GM23338 (cell line): ENCODE data around the gene CCDC184. TPM values are rescaled to one million over a fixed set of nuclear protein-coding genes. Genes with fewer than 3 reads are reported as not detected.

ENCODE experiments used
- ATAC-seq: fragments of 200-7000 bp; cut with Tn5 transposase; 3 replicates; pipeline ENCODE4 v1.9.1; 2020
- DNase-seq: peaks from one replicate; pipeline ENCODE4 v3.0.0-alpha.2; 2015; ENCODE audit warnings: low spot score
- H2AFZ ChIP-seq: fragments of 200-600 bp; sonication (generic); 2 replicates; pipeline ENCODE4 v1.8.0; 2016; ENCODE audit warnings: antibody characterized with exemption, mild to moderate bottlenecking, moderate library complexity
- H3F3A ChIP-seq: fragments of 200-600 bp; sonication (generic); replicated peaks from 2 replicates; pipeline ENCODE4 v1.8.0; 2017; ENCODE audit warnings: antibody characterized with exemption, mixed run types, low read depth
- H3K27ac ChIP-seq: fragments of 200-600 bp; sonication (generic); 2 replicates; pipeline ENCODE4 v1.6.1; 2016; ENCODE audit warnings: low read depth
- H3K27me3 ChIP-seq: fragments of 200-600 bp; sonication (generic); 2 replicates; pipeline ENCODE4 v1.8.0; 2016; ENCODE audit warnings: mild to moderate bottlenecking, mixed run types, moderate library complexity; ENCODE audit not compliant: insufficient read depth
- H3K36me3 ChIP-seq: fragments of 200-600 bp; sonication (generic); 2 replicates; pipeline ENCODE4 v1.8.0; 2016; ENCODE audit warnings: mild to moderate bottlenecking; ENCODE audit not compliant: insufficient read depth
- H3K4me1 ChIP-seq: fragments of 200-600 bp; sonication (generic); 2 replicates; pipeline ENCODE4 v1.8.0; 2016; ENCODE audit warnings: mild to moderate bottlenecking, moderate library complexity; ENCODE audit not compliant: insufficient read depth
- H3K4me2 ChIP-seq: fragments of 200-600 bp; sonication (generic); 2 replicates; pipeline ENCODE4 v1.7.1; 2017; ENCODE audit warnings: mixed run types
- H3K4me3 ChIP-seq: fragments of 200-600 bp; sonication (generic); 2 replicates; pipeline ENCODE4 v1.6.1; 2016; ENCODE audit warnings: mixed run types
- H3K79me2 ChIP-seq: fragments of 200-600 bp; sonication (generic); replicated peaks from 2 replicates; pipeline ENCODE4 v1.8.0; 2017; ENCODE audit warnings: mild to moderate bottlenecking; ENCODE audit not compliant: insufficient read depth
- H3K9me2 ChIP-seq: fragments of 200-600 bp; sonication (generic); 2 replicates; pipeline ENCODE4 v1.8.0; 2017; ENCODE audit not compliant: insufficient read depth
- H4K20me1 ChIP-seq: fragments of 200-600 bp; sonication (generic); replicated peaks from 2 replicates; pipeline ENCODE4 v1.8.0; 2017; ENCODE audit warnings: mild to moderate bottlenecking; ENCODE audit not compliant: insufficient read depth
- H3K27ac Mint-ChIP-seq: 2 replicates; pipeline ENCODE4 v1.8.0; 2020; ENCODE audit warnings: inconsistent platforms, mild to moderate bottlenecking, moderate library complexity, mixed read lengths
- H3K27me3 Mint-ChIP-seq: 3 replicates; pipeline ENCODE4 v1.8.0; 2022; ENCODE audit warnings: low read depth, mild to moderate bottlenecking, moderate library complexity, mixed read lengths, inconsistent platforms; ENCODE audit not compliant: insufficient read depth, poor library complexity
- H3K36me3 Mint-ChIP-seq: 3 replicates; pipeline ENCODE4 v1.8.0; 2021; ENCODE audit warnings: low read depth, mild to moderate bottlenecking, inconsistent platforms, moderate library complexity, mixed read lengths
- H3K4me1 Mint-ChIP-seq: 3 replicates; pipeline ENCODE4 v1.8.0; 2020; ENCODE audit warnings: mild to moderate bottlenecking, inconsistent platforms, mixed read lengths
- H3K4me3 Mint-ChIP-seq: 3 replicates; pipeline ENCODE4 v1.8.0; 2021; ENCODE audit warnings: moderate library complexity, mild to moderate bottlenecking, inconsistent platforms, mixed read lengths
- H3K9me3 Mint-ChIP-seq: 3 replicates; pipeline ENCODE4 v1.8.0; 2020; ENCODE audit warnings: moderate library complexity, mild to moderate bottlenecking, inconsistent platforms, mixed read lengths
- CREB1 ChIP-seq: fragments of 250-450 bp; sonication (Bioruptor Pico); IDR thresholded peaks from 2 replicates; pipeline ENCODE4 v1.5.0; 2020; ENCODE audit warnings: low read depth, mild to moderate bottlenecking, moderate library complexity
- CTCF ChIP-seq, 2 experiments: fragments of 200-600 bp in 1 of 2; sonication (generic) in 1 of 2; conservative IDR thresholded peaks; 2 replicates each; pipeline versions ENCODE4 v1.5.1 to v1.6.1; 2016 to 2017; ENCODE audit warnings: antibody characterized with exemption in 2 of 2, low read depth in 2 of 2, mild to moderate bottlenecking in 2 of 2, moderate library complexity in 1 of 2
- EZH2phosphoT487 ChIP-seq: fragments of 200-600 bp; sonication (generic); IDR thresholded peaks from one replicate; pipeline ENCODE4 v1.8.1; 2018; ENCODE audit warnings: antibody characterized with exemption; ENCODE audit not compliant: unreplicated experiment
- JUNB ChIP-seq: IDR thresholded peaks from one replicate; pipeline ENCODE4 v1.6.1; 2016; ENCODE audit warnings: antibody characterized with exemption; ENCODE audit not compliant: unreplicated experiment
- NANOG ChIP-seq: IDR thresholded peaks from 2 replicates; pipeline ENCODE4 v1.6.1; 2016; ENCODE audit warnings: antibody characterized with exemption, borderline replicate concordance
- POLR2AphosphoS5 ChIP-seq: IDR thresholded peaks from 2 replicates; pipeline ENCODE4 v1.6.1; 2016; ENCODE audit warnings: antibody characterized with exemption, low read depth
- STAT1 ChIP-seq: IDR thresholded peaks from one replicate; pipeline ENCODE4 v1.6.1; 2016; ENCODE audit warnings: antibody characterized with exemption; ENCODE audit not compliant: unreplicated experiment
- ZNF114 ChIP-seq: fragments of 250-450 bp; sonication (Bioruptor Pico); IDR thresholded peaks from 2 replicates; pipeline ENCODE4 v1.5.0; 2020; ENCODE audit warnings: mild to moderate bottlenecking, moderate library complexity
- ZNF331 ChIP-seq: fragments of 250-450 bp; sonication (Bioruptor Pico); IDR thresholded peaks from 2 replicates; pipeline ENCODE4 v1.5.0; 2020; ENCODE audit warnings: low read depth, mild to moderate bottlenecking, moderate library complexity
- ZNF462 ChIP-seq: fragments of 250-450 bp; sonication (Bioruptor Pico); IDR thresholded peaks from 2 replicates; pipeline ENCODE4 v1.5.0; 2020; ENCODE audit warnings: mild to moderate bottlenecking, moderate library complexity
- polyA plus RNA-seq: library from polyadenylated mRNA; unstranded; fragments of >200 nt; fragmentation: Nextera tagmentation; extraction: Ambion mirVana; gene quantifications from 2 replicates; pipeline ENCODE4 v1.2.1, GENCODE V29; 2016
- total RNA-seq: library from RNA; depleted of rRNA; stranded (reverse); fragments of >200 nt; shearing (Covaris generic); gene quantifications from 2 replicates; pipeline ENCODE4 v1.2.3, GENCODE V29; 2014
- TF ChIP-seq, protein P1 (sequence below): IDR thresholded peaks from 2 replicates; pipeline ENCODE4 v1.6.1; 2016; ENCODE audit warnings: antibody characterized with exemption

CCDC184 gene
- total and polyA plus RNA-seq, 2 experiments from 2014 or later, result 1.8 to 2.8 TPM

DNA sequence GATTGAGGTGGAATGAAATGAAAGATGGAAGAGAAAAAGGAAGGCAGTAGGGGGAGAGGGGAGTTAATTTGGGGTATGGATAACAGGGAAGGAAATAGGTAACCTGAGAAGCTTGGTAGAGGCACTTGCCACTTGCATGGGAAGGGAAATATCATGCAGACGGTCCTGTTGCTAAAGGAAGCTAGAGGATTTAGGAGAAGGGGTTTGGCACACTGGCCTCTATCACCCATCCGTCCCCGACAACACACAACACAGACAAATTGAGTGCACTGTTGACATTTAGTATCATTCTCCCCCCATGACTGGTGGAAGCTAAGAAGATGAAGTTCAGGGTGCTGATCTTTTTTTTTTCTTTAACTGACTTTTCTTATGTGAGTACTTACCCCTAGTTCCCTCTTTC, 17.6 kb downstream of the CCDC184 start (continued):
- TF ChIP-seq, protein P1, sequence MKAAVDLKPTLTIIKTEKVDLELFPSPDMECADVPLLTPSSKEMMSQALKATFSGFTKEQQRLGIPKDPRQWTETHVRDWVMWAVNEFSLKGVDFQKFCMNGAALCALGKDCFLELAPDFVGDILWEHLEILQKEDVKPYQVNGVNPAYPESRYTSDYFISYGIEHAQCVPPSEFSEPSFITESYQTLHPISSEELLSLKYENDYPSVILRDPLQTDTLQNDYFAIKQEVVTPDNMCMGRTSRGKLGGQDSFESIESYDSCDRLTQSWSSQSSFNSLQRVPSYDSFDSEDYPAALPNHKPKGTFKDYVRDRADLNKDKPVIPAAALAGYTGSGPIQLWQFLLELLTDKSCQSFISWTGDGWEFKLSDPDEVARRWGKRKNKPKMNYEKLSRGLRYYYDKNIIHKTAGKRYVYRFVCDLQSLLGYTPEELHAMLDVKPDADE, result no peak
- TF ChIP-seq ZNF331 (CRISPR knock-in tag) (no peak), ZNF114 (CRISPR knock-in tag) (no peak)

GRCh38 chr12:48201516-48201915, 18.1 kb downstream of the CCDC184 start:
- peaks cover 10% of the 10 kb centered on the region; the same call in 2 of the 3 replicates for H3K4me1 Mint-ChIP-seq
- H3K27ac Mint-ChIP-seq, result no peak overlapping the region
- TF ChIP-seq NANOG, result no peak
- TF ChIP-seq STAT1, result no peak
- TF ChIP-seq ZNF462, result no peak
- TF ChIP-seq, protein P1, result no peak
- no peak for TF ChIP-seq EZH2phosphoT487
- no peak for TF ChIP-seq CREB1 (CRISPR knock-in tag)
- TF ChIP-seq ZNF331 (CRISPR knock-in tag), result no peak
- no peak for TF ChIP-seq POLR2AphosphoS5
- no peak for TF ChIP-seq CTCF (conservative IDR thresholded peaks at IDR 0.05; ENCODE audit: low read depth in 2 of 2)
- TF ChIP-seq ZNF114 (CRISPR knock-in tag), result no peak
- no peak for TF ChIP-seq JUNB
- Histone ChIP-seq H3K9me2 (no peaks in the 10 kb centered on the region), H3K79me2 (no peaks in the 10 kb centered on the region), H3K36me3 (0 out of 2 replicates have a peak, but pooled peaks cover 9% of the 10 kb centered on the region), H3K27me3 (peaks cover 59% of the 10 kb centered on the region), H3F3A (no peaks in the 10 kb centered on the region), H3K27ac (no peak overlapping the region), H3K4me2 (no peak overlapping the region), H3K4me3 (no peak overlapping the region), H4K20me1 (no peaks in the 10 kb centered on the region), H2AFZ (no peak overlapping the region), H3K4me1 (peaks cover 8% of the 10 kb centered on the region)
- DNase-seq, result no peak
- peaks cover 49% of the 10 kb centered on the region for H3K27me3 Mint-ChIP-seq
- peaks cover 44% of the 10 kb centered on the region for H3K9me3 Mint-ChIP-seq
- ATAC-seq, result no peak
- H3K4me3 Mint-ChIP-seq, result no peak overlapping the region
- H3K36me3 Mint-ChIP-seq, result peaks cover 36% of the 10 kb centered on the region
